ENCODE measurements around the gene FAM20A. TPM values are rescaled to one million over a fixed set of nuclear protein-coding genes. Genes with fewer than 3 reads are reported as not detected.

The FAM20A gene
- total RNA-seq, 2 donors from 2014 or later = not detected

GRCh38 chr17:68573338-68573737, 27.8 kb downstream of the FAM20A start:
- Mint-ChIP-seq H3K9me3 (no peaks in the 10 kb centered on the region), H3K4me3 (no peak overlapping the region), H3K27ac (no peak overlapping the region), H3K36me3 (no peaks in the 10 kb centered on the region), H3K27me3 (no peaks in the 10 kb centered on the region), H3K4me1 (ENCODE audit: low read depth in 2 of 2) (no peaks in the 10 kb centered on the region)
- no peak for ATAC-seq
- no peak for DNase-seq (ENCODE audit: low spot score)

- Mint-ChIP-seq H3K36me3 (no peaks in the 10 kb centered on the region), H3K27me3 (peaks cover 0 to 2% of the 10 kb centered on the region in 2 donors), H3K4me1 (ENCODE audit: low read depth in 2 of 2) (no peaks in the 10 kb centered on the region), H3K9me3 (no peaks in the 10 kb centered on the region), H3K4me3 (no peak overlapping the region), H3K27ac (no peak overlapping the region)
- no peak for ATAC-seq
- DNase-seq (ENCODE audit: low spot score) = no peak
These were observed 28.9 kb downstream of the FAM20A start for GRCh38 chr17:68572138-68572842.

GRCh38 chr17:68570526-68570925, 30.6 kb downstream of the FAM20A start:
- H3K36me3 Mint-ChIP-seq = no peaks in the 10 kb centered on the region
- no peaks in the 10 kb centered on the region for H3K9me3 Mint-ChIP-seq
- ATAC-seq (no peak), DNase-seq (ENCODE audit: low spot score) (no peak)
- H3K27ac Mint-ChIP-seq = no peak overlapping the region
- H3K27me3 Mint-ChIP-seq = peaks cover 8 to 9% of the 10 kb centered on the region in 2 donors
- no peaks in the 10 kb centered on the region for H3K4me1 Mint-ChIP-seq (ENCODE audit: low read depth in 2 of 2)
- no peak overlapping the region for H3K4me3 Mint-ChIP-seq

GRCh38 chr17:68569346-68569745, 31.8 kb downstream of the FAM20A start:
- no peaks in the 10 kb centered on the region for H3K9me3 Mint-ChIP-seq
- H3K27ac Mint-ChIP-seq = no peak overlapping the region
- peaks cover 9 to 11% of the 10 kb centered on the region in 2 donors for H3K27me3 Mint-ChIP-seq
- ATAC-seq (no peak), DNase-seq (ENCODE audit: low spot score) (no peak)
- no peak overlapping the region for H3K4me3 Mint-ChIP-seq
- no peaks in the 10 kb centered on the region for H3K36me3 Mint-ChIP-seq
- H3K4me1 Mint-ChIP-seq (ENCODE audit: low read depth in 2 of 2) = no peaks in the 10 kb centered on the region

GRCh38 chr17:68568581-68568980, 32.6 kb downstream of the FAM20A start:
- no peaks in the 10 kb centered on the region for H3K9me3 Mint-ChIP-seq
- no peak for DNase-seq (ENCODE audit: low spot score)
- peaks cover 9 to 11% of the 10 kb centered on the region in 2 donors for H3K27me3 Mint-ChIP-seq
- no peaks in the 10 kb centered on the region for H3K36me3 Mint-ChIP-seq
- ATAC-seq = no peak
- no peak overlapping the region for H3K4me3 Mint-ChIP-seq
- no peak overlapping the region for H3K27ac Mint-ChIP-seq
- no peaks in the 10 kb centered on the region for H3K4me1 Mint-ChIP-seq (ENCODE audit: low read depth in 2 of 2)

GRCh38 chr17:68567581-68567980, 33.6 kb downstream of the FAM20A start:
- Mint-ChIP-seq H3K36me3 (no peaks in the 10 kb centered on the region), H3K9me3 (no peaks in the 10 kb centered on the region), H3K4me1 (ENCODE audit: low read depth in 2 of 2) (no peaks in the 10 kb centered on the region), H3K27ac (no peak overlapping the region), H3K27me3 (peaks cover 9 to 11% of the 10 kb centered on the region in 2 donors), H3K4me3 (no peak overlapping the region)
- DNase-seq (ENCODE audit: low spot score) (no peak), ATAC-seq (no peak)

- Mint-ChIP-seq H3K36me3 (no peaks in the 10 kb centered on the region), H3K4me3 (no peak overlapping the region), H3K27ac (no peak overlapping the region), H3K27me3 (peaks cover 9 to 11% of the 10 kb centered on the region in 2 donors), H3K4me1 (ENCODE audit: low read depth in 2 of 2) (no peaks in the 10 kb centered on the region), H3K9me3 (no peaks in the 10 kb centered on the region)
- DNase-seq (ENCODE audit: low spot score) (no peak), ATAC-seq (no peak)
These were observed 34.1 kb downstream of the FAM20A start for GRCh38 chr17:68567035-68567434.

- peaks cover 9 to 11% of the 10 kb centered on the region in 2 donors for H3K27me3 Mint-ChIP-seq
- DNase-seq (ENCODE audit: low spot score) = no peak
- H3K4me3 Mint-ChIP-seq = no peak overlapping the region
- no peak for ATAC-seq
- no peaks in the 10 kb centered on the region for H3K9me3 Mint-ChIP-seq
- H3K4me1 Mint-ChIP-seq (ENCODE audit: low read depth in 2 of 2) = no peaks in the 10 kb centered on the region
- no peaks in the 10 kb centered on the region for H3K36me3 Mint-ChIP-seq
- no peak overlapping the region for H3K27ac Mint-ChIP-seq
These were observed 34.8 kb downstream of the FAM20A start for GRCh38 chr17:68566442-68566738.

GRCh38 chr17:68565661-68566441, 35.3 kb downstream of the FAM20A start:
- Mint-ChIP-seq H3K4me1 (ENCODE audit: low read depth in 2 of 2) (no peaks in the 10 kb centered on the region), H3K36me3 (no peaks in the 10 kb centered on the region), H3K9me3 (no peaks in the 10 kb centered on the region), H3K27ac (no peak overlapping the region), H3K4me3 (no peak overlapping the region), H3K27me3 (peaks cover 9 to 11% of the 10 kb centered on the region in 2 donors)
- no peak for DNase-seq (ENCODE audit: low spot score)
- no peak for ATAC-seq

GRCh38 chr17:68564415-68565111, 36.6 kb downstream of the FAM20A start:
- no peak overlapping the region for H3K27ac Mint-ChIP-seq
- no peak overlapping the region for H3K4me3 Mint-ChIP-seq
- ATAC-seq = no peak
- peaks cover 9 to 11% of the 10 kb centered on the region in 2 donors for H3K27me3 Mint-ChIP-seq
- no peaks in the 10 kb centered on the region for H3K4me1 Mint-ChIP-seq (ENCODE audit: low read depth in 2 of 2)
- H3K9me3 Mint-ChIP-seq = no peaks in the 10 kb centered on the region
- H3K36me3 Mint-ChIP-seq = no peaks in the 10 kb centered on the region
- DNase-seq (ENCODE audit: low spot score) = no peak

GRCh38 chr17:68562736-68563135, 38.4 kb downstream of the FAM20A start:
- no peaks in the 10 kb centered on the region for H3K4me1 Mint-ChIP-seq (ENCODE audit: low read depth in 2 of 2)
- no peak overlapping the region for H3K4me3 Mint-ChIP-seq
- peaks cover 7 to 11% of the 10 kb centered on the region in 2 donors for H3K27me3 Mint-ChIP-seq
- no peaks in the 10 kb centered on the region for H3K9me3 Mint-ChIP-seq
- no peak overlapping the region for H3K27ac Mint-ChIP-seq
- no peaks in the 10 kb centered on the region for H3K36me3 Mint-ChIP-seq
- DNase-seq (ENCODE audit: low spot score) (no peak), ATAC-seq (no peak)

- Mint-ChIP-seq H3K4me3 (no peak overlapping the region), H3K36me3 (no peaks in the 10 kb centered on the region), H3K27ac (no peak overlapping the region), H3K27me3 (peaks cover 7 to 9% of the 10 kb centered on the region in 2 donors), H3K4me1 (ENCODE audit: low read depth in 2 of 2) (no peaks in the 10 kb centered on the region), H3K9me3 (no peaks in the 10 kb centered on the region)
- DNase-seq (ENCODE audit: low spot score) = no peak
- no peak for ATAC-seq
These were observed 40.0 kb downstream of the FAM20A start for GRCh38 chr17:68560966-68561720.

GRCh38 chr17:68559316-68559715, 41.9 kb downstream of the FAM20A start:
- Mint-ChIP-seq H3K36me3 (no peaks in the 10 kb centered on the region), H3K4me3 (no peak overlapping the region), H3K27ac (no peak overlapping the region), H3K4me1 (ENCODE audit: low read depth in 2 of 2) (no peaks in the 10 kb centered on the region), H3K9me3 (no peaks in the 10 kb centered on the region), H3K27me3 (no peaks in the 10 kb centered on the region)
- DNase-seq (ENCODE audit: low spot score) = no peak
- ATAC-seq = no peak
